Measurements from ENCODE around the gene SLC8A3.

Gene SLC8A3

GRCh38 chr14:70045844-70046535 lies 142.8 kb downstream of the SLC8A3 start:
- Histone ChIP-seq H3K27ac (ENCODE audit: low read depth, low read length) (no peak overlapping the region), H3K27me3 (ENCODE audit: control insufficient read depth, insufficient read depth, low read length) (no peaks in the 10 kb centered on the region), H3K9ac (ENCODE audit: low read length) (no peak overlapping the region), H3K4me3 (ENCODE audit: low read length) (no peak overlapping the region), H3K4me1 (ENCODE audit: control insufficient read depth, insufficient read depth, low read length) (no peaks in the 10 kb centered on the region), H3K36me3 (ENCODE audit: control insufficient read depth, insufficient read depth, low read length) (no peaks in the 10 kb centered on the region)

- H3K27me3 ChIP-seq (ENCODE audit: control insufficient read depth, insufficient read depth, low read length) = no peaks in the 10 kb centered on the region
- H3K36me3 ChIP-seq (ENCODE audit: control insufficient read depth, insufficient read depth, low read length) = no peaks in the 10 kb centered on the region
- no peaks in the 10 kb centered on the region for H3K4me1 ChIP-seq (ENCODE audit: control insufficient read depth, insufficient read depth, low read length)
- H3K9ac ChIP-seq (ENCODE audit: low read length) = no peak overlapping the region
- H3K27ac ChIP-seq (ENCODE audit: low read depth, low read length) = no peak overlapping the region
- no peak overlapping the region for H3K4me3 ChIP-seq (ENCODE audit: low read length)
Observed at GRCh38 chr14:70045310-70045709, 143.4 kb downstream of the SLC8A3 start.

- Histone ChIP-seq H3K27me3 (ENCODE audit: control insufficient read depth, insufficient read depth, low read length) (no peaks in the 10 kb centered on the region), H3K36me3 (ENCODE audit: control insufficient read depth, insufficient read depth, low read length) (no peaks in the 10 kb centered on the region), H3K27ac (ENCODE audit: low read depth, low read length) (no peak overlapping the region), H3K4me3 (ENCODE audit: low read length) (no peak overlapping the region), H3K9ac (ENCODE audit: low read length) (no peak overlapping the region), H3K4me1 (ENCODE audit: control insufficient read depth, insufficient read depth, low read length) (no peaks in the 10 kb centered on the region)
Observed at GRCh38 chr14:70043001-70043400, 145.8 kb downstream of the SLC8A3 start.

DNA sequence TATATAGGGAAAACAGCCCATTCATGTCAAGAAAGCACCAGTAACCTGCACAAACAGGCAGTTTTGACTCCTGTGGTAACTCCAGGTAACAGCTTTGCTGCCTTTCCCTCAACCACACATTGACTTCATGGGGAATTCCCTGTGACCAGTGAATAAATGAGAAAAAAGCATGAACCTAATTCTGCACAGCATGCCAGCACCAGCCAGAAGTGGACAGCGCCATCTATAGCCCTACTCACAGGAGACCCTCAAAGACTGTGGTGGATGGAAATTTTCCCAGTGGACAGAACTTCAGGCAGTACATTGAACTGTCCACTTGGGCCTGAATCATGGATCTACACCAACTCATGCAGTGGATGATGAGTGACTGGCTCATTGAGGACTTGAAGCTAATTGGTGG lies 152.1 kb downstream of the SLC8A3 start:
- no peaks in the 10 kb centered on the region for H3K4me1 ChIP-seq (ENCODE audit: control insufficient read depth, insufficient read depth, low read length)
- no peaks in the 10 kb centered on the region for H3K36me3 ChIP-seq (ENCODE audit: control insufficient read depth, insufficient read depth, low read length)
- no peak overlapping the region for H3K27ac ChIP-seq (ENCODE audit: low read depth, low read length)
- H3K4me3 ChIP-seq (ENCODE audit: low read length) = no peak overlapping the region
- no peaks in the 10 kb centered on the region for H3K27me3 ChIP-seq (ENCODE audit: control insufficient read depth, insufficient read depth, low read length)
- H3K9ac ChIP-seq (ENCODE audit: low read length) = no peak overlapping the region

- H3K27me3 ChIP-seq (ENCODE audit: control insufficient read depth, insufficient read depth, low read length) = no peaks in the 10 kb centered on the region
- no peak overlapping the region for H3K27ac ChIP-seq (ENCODE audit: low read depth, low read length)
- no peak overlapping the region for H3K9ac ChIP-seq (ENCODE audit: low read length)
- H3K4me1 ChIP-seq (ENCODE audit: control insufficient read depth, insufficient read depth, low read length) = no peaks in the 10 kb centered on the region
- H3K4me3 ChIP-seq (ENCODE audit: low read length) = no peak overlapping the region
- H3K36me3 ChIP-seq (ENCODE audit: control insufficient read depth, insufficient read depth, low read length) = no peaks in the 10 kb centered on the region
Observed at GRCh38 chr14:70034257-70034656, 154.5 kb downstream of the SLC8A3 start.

GRCh38 chr14:70033561-70033960 lies 155.2 kb downstream of the SLC8A3 start:
- no peaks in the 10 kb centered on the region for H3K4me1 ChIP-seq (ENCODE audit: control insufficient read depth, insufficient read depth, low read length)
- H3K27me3 ChIP-seq (ENCODE audit: control insufficient read depth, insufficient read depth, low read length) = no peaks in the 10 kb centered on the region
- no peak overlapping the region for H3K9ac ChIP-seq (ENCODE audit: low read length)

GRCh38 chr14:70033116-70033515 lies 155.6 kb downstream of the SLC8A3 start:
- no peaks in the 10 kb centered on the region for H3K27me3 ChIP-seq (ENCODE audit: control insufficient read depth, insufficient read depth, low read length)
- no peak overlapping the region for H3K4me3 ChIP-seq (ENCODE audit: low read length)
- no peaks in the 10 kb centered on the region for H3K4me1 ChIP-seq (ENCODE audit: control insufficient read depth, insufficient read depth, low read length)
- no peak overlapping the region for H3K27ac ChIP-seq (ENCODE audit: low read depth, low read length)
- H3K36me3 ChIP-seq (ENCODE audit: control insufficient read depth, insufficient read depth, low read length) = no peaks in the 10 kb centered on the region
- H3K9ac ChIP-seq (ENCODE audit: low read length) = no peak overlapping the region

More at GRCh38 chr14:70033561-70033960, 155.2 kb downstream of the SLC8A3 start:
- Histone ChIP-seq H3K27ac (ENCODE audit: low read depth, low read length) (no peak overlapping the region), H3K36me3 (ENCODE audit: control insufficient read depth, insufficient read depth, low read length) (no peaks in the 10 kb centered on the region), H3K4me3 (ENCODE audit: low read length) (no peak overlapping the region)

- no peak overlapping the region for H3K9ac ChIP-seq (ENCODE audit: low read length)
- no peaks in the 10 kb centered on the region for H3K4me1 ChIP-seq (ENCODE audit: control insufficient read depth, insufficient read depth, low read length)
- no peak overlapping the region for H3K4me3 ChIP-seq (ENCODE audit: low read length)
- no peaks in the 10 kb centered on the region for H3K36me3 ChIP-seq (ENCODE audit: control insufficient read depth, insufficient read depth, low read length)
- H3K27ac ChIP-seq (ENCODE audit: low read depth, low read length) = no peak overlapping the region
- no peaks in the 10 kb centered on the region for H3K27me3 ChIP-seq (ENCODE audit: control insufficient read depth, insufficient read depth, low read length)
Observed at GRCh38 chr14:70032447-70032846, 156.3 kb downstream of the SLC8A3 start.

DNA sequence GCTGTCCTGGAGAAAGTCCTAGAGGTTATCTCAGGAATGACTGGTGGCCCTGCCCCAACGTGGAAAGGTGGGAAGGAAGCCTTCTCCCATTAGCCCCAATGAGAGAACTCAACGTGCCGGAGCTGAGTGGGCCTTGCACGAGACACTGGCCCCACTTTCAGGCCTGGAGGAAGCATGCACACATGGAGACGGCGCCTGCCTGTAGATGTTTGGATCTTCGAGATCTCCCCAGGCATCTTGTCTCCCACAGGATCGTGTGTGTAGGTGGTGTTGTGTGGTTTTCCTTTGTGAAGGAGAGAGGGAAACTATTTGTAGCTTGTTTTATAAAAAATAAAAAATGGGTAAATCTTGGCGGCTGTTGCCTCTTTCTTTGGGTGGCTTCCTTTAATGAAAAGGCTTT lies 156.7 kb downstream of the SLC8A3 start:
- no peaks in the 10 kb centered on the region for H3K27me3 ChIP-seq (ENCODE audit: control insufficient read depth, insufficient read depth, low read length)
- H3K36me3 ChIP-seq (ENCODE audit: control insufficient read depth, insufficient read depth, low read length) = no peaks in the 10 kb centered on the region
- H3K9ac ChIP-seq (ENCODE audit: low read length) = no peak overlapping the region
- H3K4me3 ChIP-seq (ENCODE audit: low read length) = no peak overlapping the region
- H3K4me1 ChIP-seq (ENCODE audit: control insufficient read depth, insufficient read depth, low read length) = no peaks in the 10 kb centered on the region
- no peak overlapping the region for H3K27ac ChIP-seq (ENCODE audit: low read depth, low read length)

DNA sequence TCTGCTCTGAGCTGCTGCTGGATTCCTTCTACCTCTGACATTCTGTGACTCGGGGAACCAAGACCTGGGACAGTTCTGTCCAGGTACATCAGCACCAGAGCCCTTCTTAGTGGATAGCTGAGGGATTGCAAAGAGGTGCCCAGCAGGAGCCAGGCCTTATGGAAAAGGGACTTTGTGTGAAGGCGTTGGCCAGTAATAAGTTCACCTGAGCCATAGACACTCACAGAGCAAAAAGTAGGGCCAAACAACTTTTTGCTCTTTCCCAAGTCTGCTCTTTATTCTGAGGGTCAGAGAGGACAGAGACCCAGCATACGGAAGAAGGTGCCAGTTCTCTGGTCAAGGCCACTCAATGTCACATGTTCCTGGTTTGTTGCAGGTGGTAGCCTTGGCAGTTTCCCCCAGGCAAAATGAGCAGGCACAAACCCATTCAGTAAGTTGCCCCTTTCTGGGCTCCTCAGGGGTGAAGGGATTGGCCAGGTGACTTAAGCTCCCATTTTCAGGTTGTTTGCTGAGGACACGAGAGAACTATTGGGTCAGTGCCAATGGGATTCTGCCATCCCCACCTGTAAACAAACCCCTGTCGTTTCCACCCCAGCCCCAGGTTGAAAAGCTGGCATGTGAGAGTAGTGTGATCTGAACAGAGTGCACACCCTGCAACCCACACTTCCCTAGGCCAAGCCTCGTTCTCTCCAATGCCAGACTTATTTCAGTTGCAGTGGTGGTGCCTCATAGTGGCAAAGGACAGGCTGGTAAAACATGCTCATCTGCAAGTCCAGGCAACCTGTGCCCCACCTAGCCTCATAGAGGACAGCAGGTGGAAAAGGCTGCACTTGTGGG lies 159.2 kb downstream of the SLC8A3 start:
- no peak overlapping the region for H3K4me3 ChIP-seq (ENCODE audit: low read length)
- no peak overlapping the region for H3K27ac ChIP-seq (ENCODE audit: low read depth, low read length)

DNA sequence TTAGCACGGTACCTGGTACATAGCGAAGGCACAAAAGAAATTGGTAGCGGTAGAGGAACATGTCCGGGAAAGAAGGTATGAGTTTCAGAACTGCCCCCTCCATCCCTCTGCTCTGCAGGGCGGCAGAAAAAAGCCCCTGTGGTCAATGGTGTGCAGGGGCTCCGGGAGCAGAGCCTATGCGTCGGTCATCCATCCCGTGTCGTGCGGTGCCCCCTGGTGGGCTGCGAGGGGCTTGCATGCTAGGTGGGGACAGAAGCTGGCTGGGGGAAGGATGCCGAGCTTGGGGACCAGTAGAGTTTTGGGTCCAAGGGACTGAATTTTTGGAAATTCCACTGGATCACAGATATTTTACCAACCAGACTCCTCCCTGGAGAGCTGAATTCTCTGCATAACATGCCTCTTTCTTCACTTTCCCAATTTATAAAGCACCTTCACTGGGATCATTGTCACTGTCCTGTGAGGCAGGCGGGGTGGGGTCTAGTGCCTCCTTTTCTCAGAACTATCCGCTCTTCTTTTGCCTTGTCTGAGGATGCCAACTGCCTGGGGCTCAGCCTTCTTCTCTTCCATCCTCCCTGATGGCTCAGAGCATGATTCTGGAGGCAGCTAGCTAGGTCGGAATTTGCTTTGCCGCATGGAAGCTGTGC lies 160.8 kb downstream of the SLC8A3 start:
- H3K36me3 ChIP-seq (ENCODE audit: control insufficient read depth, insufficient read depth, low read length) = no peaks in the 10 kb centered on the region
- no peaks in the 10 kb centered on the region for H3K4me1 ChIP-seq (ENCODE audit: control insufficient read depth, insufficient read depth, low read length)
- H3K27me3 ChIP-seq (ENCODE audit: control insufficient read depth, insufficient read depth, low read length) = no peaks in the 10 kb centered on the region
- no peak overlapping the region for H3K4me3 ChIP-seq (ENCODE audit: low read length)
- H3K27ac ChIP-seq (ENCODE audit: low read depth, low read length) = no peak overlapping the region
- H3K9ac ChIP-seq (ENCODE audit: low read length) = no peak overlapping the region

More for the DNA sequence above, 159.2 kb downstream of the SLC8A3 start:
- no peaks in the 10 kb centered on the region for H3K36me3 ChIP-seq (ENCODE audit: control insufficient read depth, insufficient read depth, low read length)
- H3K4me1 ChIP-seq (ENCODE audit: control insufficient read depth, insufficient read depth, low read length) = no peaks in the 10 kb centered on the region
- H3K27me3 ChIP-seq (ENCODE audit: control insufficient read depth, insufficient read depth, low read length) = no peaks in the 10 kb centered on the region
- H3K9ac ChIP-seq (ENCODE audit: low read length) = no peak overlapping the region

DNA sequence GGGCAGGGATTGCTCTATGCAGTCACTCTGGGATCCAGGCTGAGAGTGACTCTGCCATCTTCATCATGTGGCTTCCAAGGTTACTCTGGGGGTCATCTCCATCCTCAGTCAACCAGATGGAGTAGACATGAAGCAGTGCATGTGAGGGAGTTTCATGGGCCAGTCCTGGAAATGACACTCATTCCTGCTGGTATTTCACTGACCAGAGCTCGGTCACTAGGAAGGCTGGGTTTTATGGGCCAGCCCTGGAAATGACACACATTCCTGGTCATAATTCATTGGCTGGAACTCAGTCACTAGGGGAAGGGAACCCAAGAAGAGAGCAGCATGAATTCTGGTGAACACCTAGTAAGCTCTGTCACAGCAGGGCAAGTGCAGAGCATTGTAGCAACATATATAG lies 164.9 kb downstream of the SLC8A3 start:
- Histone ChIP-seq H3K4me1 (ENCODE audit: control insufficient read depth, insufficient read depth, low read length) (no peaks in the 10 kb centered on the region), H3K9ac (ENCODE audit: low read length) (no peak overlapping the region), H3K27ac (ENCODE audit: low read depth, low read length) (no peak overlapping the region), H3K27me3 (ENCODE audit: control insufficient read depth, insufficient read depth, low read length) (no peaks in the 10 kb centered on the region), H3K4me3 (ENCODE audit: low read length) (no peak overlapping the region), H3K36me3 (ENCODE audit: control insufficient read depth, insufficient read depth, low read length) (no peaks in the 10 kb centered on the region)
